Measurements from ENCODE around the gene CLPTM1L.
"Not testable (repeated sequence)": the region's sequence is repeated elsewhere in the genome, so short reads cannot be mapped to it uniquely, and the experiment has no call there.

Gene CLPTM1L

GRCh38 chr5:1359713-1360112 lies 14.8 kb upstream of the CLPTM1L start:
- no peak for DNase-seq

DNA sequence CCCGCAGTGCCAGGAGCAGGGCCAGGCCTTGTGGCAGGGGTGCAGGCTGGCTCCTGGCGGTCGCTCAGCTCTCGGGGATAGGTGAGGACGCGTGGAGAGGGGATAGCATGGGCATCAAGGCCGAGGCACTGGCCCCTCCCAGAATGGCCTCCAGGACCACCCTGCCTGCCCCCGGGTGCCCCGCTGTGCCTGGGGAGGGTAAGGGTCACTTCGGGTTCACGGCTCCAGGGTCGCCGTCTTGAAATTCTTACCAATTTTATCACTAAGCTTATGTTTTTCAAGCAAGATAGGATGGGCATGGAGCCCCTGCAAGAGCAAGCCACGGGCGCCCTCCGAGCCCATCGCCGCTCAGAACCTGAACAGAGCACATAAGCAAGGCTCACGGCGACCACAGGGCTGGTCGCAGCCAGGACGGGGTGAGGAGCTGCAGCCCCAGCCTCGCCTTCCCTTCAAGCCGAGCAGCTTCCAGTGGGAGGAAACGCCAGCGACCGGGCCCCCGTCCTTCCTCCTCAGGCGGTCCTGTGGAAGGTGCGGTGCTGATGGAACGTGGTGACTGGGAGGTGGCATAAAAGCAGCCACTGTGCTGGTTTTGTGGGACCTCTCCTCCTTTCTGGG lies 14.2 kb upstream of the CLPTM1L start:
- DNase-seq: no peak

GRCh38 chr5:1358726-1359025 lies 13.8 kb upstream of the CLPTM1L start:
- DNase-seq: no peak

DNA sequence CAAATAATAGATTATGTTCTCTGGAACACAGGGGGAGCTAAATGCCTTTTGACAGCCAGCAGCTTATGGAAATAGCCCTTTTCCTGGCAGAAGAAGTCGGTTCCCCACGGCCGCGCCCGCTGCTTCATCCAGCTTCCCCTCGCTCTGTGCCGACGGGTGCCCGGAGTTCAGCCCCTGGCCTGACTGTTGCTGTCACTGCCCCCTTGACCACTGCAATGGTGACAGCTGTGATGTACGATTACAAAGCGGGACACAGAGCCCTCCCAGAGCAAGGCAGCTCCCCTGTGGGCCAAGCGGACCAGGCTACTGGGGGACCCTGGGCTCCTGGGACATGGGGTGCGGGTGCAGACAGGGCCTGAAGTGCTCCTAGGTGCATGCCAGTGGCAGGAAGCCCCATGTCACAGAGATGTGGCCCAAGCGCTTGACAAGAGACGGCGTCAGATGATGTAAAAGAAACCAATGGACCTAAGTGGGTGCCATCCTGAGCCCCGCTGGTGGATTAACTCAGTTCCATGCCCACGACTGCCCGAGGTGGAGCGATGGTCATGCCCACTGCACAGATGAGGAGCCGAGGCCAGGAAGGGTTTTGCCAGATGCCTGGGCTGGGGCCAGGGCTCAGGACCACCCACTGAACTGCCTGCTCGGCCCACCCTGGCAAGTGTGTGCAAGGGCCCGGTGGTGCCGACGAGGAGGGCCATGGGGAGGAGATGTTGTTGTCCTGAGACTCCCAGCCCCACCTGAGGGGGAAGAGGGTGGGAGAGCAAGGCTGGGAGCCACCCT lies 13.2 kb upstream of the CLPTM1L start:
- DNase-seq: no peak

GRCh38 chr5:1356873-1357787 lies 12.2 kb upstream of the CLPTM1L start:
- no peak for DNase-seq

DNA sequence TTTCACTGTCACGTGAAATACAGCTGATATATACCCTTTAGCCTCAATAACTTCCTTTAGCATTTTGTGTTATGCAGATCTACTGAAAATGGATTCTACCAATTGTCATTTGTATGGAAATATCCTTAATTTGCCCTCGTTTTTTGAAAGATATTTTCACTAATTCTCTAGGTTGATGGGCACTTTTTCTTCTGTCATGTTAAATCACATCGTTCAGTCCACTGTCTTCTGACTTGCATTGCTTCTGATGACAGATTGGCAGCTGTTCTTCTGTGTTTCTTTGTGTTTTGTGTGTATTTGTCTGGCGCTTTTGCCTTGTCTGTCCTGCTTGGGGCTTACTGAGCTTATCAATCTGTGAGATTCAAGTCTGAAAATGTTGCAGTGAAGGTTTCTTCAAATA lies 9.7 kb upstream of the CLPTM1L start:
- no peak for DNase-seq

DNA sequence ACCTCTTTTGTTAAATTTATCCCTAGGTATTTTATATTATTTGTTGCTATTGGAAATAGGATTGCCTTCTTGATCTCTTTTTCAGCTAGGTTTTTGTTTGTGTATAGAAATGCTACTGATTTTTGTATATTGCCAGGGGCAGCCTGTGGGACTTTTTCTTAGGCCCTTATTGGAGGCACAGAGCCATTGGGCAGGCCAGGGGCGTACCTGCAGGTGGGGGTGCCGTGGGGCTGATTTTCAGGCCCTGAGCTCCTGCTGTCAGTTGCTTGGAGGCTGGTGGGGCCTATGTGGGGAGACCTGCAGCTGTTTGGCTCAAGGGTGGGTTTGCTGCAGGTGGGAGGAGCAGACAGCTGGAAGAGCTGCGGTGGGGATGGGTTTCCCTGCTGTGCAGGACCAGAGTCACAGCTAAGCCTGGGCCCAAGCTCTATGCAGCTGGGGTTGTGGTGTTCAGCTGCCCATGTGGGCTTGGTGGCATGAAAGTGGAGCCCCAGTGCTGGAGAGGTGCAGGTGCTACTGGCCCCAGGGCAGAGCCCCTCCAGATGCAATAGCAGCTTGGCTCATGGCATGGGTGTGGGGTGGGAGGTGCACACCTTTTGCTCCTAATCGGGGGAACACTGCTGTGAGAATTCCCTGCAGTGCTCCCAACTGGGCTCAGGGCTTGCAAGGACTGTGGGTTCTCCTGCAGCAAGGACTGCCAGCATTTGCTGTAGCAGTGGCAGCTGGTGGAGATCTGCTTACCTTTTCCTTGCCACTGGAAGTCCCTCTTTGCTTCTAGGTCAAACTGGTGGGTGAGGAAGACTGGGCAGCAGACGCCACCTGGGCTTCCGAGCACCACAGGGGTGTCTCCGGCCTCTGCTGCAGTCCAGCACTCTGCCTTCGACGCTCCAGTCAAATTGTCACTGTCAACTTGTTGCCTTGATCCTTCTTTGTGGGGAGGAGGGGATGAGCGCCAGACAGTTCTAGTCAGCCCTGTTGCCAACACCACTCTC lies 7.6 kb upstream of the CLPTM1L start:
- DNase-seq: no peak

DNA sequence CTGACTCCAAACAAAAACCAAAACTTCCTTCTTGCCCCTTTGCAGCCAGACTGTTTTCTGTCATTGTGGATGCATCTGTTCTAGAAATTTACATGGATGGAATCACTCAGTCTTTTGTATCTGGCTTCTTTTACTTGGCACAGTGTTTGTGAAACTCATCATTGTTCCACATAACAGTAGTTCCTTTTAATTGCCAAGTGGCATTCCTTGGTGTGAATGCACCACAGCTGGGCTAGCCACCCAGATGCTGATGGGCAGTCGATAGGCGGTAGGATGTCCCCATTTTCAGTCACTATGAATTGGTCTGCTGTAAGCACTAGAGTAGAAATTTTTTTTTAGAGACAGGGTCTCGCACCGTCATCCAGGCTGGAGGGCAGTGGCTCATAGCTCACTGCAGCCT lies 6.3 kb upstream of the CLPTM1L start:
- no peak for DNase-seq

- DNase-seq: no peak
Observed at GRCh38 chr5:1349246-1349645, 4.3 kb upstream of the CLPTM1L start.

DNA sequence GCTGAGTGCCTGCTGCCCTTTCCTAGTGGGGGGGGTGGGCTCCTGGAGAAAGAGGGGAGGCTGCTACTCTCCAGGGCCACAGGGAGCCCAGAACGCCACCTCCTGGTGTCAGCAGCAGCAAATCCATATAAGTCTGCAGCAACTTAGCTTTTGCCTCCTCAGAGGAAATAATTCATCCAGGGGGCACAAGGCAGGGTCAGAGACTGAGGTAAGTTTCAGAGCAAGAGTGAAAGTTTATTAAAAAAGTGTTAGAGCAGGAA lies 4.0 kb upstream of the CLPTM1L start:
- DNase-seq: no peak

GRCh38 chr5:1347571-1347970 lies 2.7 kb upstream of the CLPTM1L start:
- no peak for DNase-seq

GRCh38 chr5:1346627-1347440 lies 1.9 kb upstream of the CLPTM1L start:
- no peak for DNase-seq

GRCh38 chr5:1345876-1346626 lies 1.2 kb upstream of the CLPTM1L start:
- DNase-seq: no peak

- DNase-seq: no peak
Observed at GRCh38 chr5:1343931-1344901, 683 bp downstream of the CLPTM1L start.

- no peak for DNase-seq
Observed at GRCh38 chr5:1343315-1343751, 1.6 kb downstream of the CLPTM1L start.

DNA sequence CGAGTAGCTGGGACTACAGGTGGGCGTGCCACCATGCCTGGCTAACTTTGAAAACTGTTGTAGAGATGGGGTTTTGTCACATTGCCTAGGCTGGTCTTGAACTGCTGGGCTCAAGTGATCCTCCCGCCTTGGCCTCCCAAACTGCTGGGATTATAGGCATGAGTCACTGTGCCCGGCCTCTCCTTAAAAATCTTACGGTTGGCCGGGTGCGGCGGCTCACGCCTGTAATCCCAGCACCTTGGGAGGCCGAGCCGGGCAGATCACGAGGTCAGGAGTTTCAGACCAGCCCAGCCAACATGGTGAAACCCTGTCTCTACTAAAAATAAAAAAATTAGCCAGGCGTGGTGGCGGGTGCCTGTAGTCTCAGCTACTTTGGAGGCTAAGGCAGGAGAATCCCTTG lies 2.2 kb downstream of the CLPTM1L start:
- DNase-seq: not testable (repeated sequence)

DNA sequence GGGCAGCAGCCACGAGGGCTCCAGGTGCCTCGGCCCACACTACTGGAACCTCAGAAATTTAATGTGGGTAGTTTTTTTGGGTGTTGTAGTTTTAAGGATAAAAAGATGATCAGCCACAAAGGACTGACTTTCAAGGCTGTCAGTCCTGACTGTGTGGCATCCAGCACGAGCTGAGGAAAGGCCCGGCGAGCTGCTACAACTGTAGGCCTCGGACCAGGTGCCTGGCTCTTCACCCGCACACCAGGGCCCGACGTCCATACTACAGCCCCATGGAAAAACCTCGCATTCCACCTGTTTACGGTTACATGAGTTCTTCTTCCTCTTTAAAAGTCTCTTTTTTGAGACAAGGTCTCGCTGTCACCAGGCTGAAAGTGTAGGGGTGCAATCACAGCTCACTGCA lies 2.6 kb downstream of the CLPTM1L start:
- DNase-seq: no peak

GRCh38 chr5:1341863-1342262 lies 3.0 kb downstream of the CLPTM1L start:
- no peak for DNase-seq

GRCh38 chr5:1339818-1340210 lies 5.1 kb downstream of the CLPTM1L start:
- DNase-seq: not testable (repeated sequence)

All from NCI-H1436 treated with DMSO at 0.1 percent for 48 hours (cell line).